GOT3 (cell line): ENCODE data around the gene PRICKLE2.

ENCODE experiments used
- DNase-seq: peaks from one replicate; lab custom pipeline; 2025; ENCODE audit warnings: mixed read lengths; lab: John Stamatoyannopoulos, UW

The PRICKLE2 gene

DNA sequence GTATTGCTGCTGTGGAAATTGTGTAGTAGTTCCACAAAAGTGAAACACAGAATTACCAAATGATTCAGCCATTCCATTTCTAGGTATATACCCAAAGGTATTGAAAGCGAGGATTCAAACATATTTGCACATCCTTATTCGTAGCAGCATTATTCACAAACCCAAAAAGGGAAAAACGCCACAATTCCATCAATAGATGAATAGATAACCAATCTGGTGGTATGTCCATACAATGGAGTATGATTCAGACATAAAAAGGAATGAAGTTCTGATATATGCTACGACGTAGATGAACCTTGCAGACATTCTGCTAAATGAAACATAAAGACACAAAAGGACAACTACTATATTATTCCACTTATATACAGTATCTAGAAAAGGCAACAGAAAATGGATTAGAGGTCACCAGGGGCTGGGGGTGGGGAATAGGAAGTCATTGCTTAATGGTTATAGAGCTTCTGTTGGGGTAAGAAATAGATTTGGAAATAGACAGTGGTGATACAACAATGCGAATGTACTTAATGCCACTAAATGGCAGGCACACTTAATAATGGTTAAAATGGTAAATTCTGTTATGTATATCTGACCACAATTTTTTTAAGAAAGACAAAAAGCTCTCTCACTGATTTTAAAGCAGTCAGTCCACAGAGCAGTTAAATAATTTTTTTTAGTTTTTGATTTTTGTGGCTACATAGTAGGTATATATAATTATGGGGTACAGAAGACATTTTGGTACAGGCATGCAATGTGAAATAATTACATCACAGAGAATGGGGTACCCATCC, 150.2 kb downstream of the PRICKLE2 start:
- no peak for DNase-seq

DNA sequence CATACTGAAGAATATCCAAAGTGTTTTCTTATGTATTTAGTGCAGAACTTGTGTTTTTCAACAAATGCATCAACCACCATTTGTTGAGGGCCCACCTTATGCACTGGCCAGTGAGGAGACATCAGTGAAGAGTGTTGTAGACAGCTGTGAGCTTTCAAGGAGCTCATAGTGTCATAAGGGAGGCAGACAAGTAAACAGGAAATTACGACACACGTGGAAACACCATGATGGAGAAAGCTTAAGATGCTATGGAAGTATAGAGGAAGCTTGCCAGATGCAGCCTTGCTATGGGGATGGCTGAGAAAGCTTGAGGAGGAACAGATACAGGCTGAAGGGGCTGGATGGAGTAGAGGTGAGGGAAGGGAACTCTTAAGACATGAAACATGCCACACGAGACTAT, 151.2 kb downstream of the PRICKLE2 start:
- no peak for DNase-seq

DNA sequence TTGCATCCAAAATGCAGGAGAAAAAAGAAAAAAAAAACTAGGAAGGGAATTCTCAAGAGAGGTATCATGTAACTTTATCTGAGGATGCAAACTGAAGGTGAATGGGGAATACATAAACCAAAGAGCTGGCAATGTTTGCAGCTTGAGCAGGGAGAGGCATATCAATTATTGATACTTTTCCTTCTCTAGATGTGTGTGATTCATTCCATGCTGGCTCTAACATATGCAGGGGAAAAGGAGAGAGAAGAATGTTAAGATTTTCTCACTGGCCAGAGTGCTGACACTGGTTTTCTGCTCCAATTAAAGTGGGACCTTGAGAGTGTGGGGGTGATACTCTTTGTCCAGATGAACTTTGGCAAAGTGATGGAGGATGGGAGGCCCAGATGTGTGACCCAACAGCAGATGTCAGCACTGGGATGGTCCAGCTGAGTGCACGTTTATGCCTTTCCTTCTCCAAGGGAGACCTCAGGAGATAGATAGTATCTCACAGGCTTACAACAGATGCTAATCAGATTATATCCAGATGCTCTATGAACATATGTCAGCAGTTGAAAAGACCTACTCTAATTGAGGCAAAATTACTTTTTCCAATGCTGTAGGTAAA, 152.0 kb downstream of the PRICKLE2 start:
- no peak for DNase-seq

DNA sequence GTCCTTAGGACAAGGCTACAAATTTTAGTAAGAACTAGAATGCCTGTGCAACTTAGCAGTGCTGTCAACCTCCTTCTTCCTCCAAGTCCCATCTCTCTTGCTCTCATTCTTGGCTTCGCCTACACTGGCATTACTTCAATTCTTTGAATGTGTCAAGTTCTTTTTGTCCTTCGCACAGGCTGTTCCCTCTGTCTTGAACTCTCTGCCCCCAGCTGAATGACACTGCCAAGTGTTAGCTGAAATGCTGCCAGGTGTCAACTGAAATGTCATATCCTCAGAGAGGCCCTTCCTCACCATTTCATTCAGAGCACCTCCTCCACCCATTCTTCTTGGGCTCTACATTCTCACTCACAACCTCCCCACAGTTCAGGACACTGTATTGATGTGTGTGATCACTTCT, 153.1 kb downstream of the PRICKLE2 start:
- DNase-seq, result no peak

DNA sequence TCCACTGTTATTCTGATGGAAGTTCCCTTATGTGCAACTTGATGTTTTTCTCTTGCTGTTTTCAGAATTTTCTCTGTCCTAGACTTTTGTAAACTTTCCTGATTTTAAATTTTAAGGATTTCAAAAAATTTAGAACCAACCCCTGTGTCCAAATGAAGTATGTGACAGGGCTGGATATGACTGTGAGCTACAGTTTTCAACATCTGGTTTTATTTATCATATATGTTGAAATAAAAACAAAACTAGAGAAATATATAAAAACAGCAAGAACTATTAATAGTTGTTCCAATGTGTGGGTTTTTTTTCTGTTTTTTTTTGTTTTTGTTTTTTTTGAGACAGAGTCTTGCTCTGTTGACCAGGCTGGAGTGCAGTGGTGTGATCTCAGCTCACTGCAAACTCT, 154.6 kb downstream of the PRICKLE2 start:
- DNase-seq, result no peak

DNA sequence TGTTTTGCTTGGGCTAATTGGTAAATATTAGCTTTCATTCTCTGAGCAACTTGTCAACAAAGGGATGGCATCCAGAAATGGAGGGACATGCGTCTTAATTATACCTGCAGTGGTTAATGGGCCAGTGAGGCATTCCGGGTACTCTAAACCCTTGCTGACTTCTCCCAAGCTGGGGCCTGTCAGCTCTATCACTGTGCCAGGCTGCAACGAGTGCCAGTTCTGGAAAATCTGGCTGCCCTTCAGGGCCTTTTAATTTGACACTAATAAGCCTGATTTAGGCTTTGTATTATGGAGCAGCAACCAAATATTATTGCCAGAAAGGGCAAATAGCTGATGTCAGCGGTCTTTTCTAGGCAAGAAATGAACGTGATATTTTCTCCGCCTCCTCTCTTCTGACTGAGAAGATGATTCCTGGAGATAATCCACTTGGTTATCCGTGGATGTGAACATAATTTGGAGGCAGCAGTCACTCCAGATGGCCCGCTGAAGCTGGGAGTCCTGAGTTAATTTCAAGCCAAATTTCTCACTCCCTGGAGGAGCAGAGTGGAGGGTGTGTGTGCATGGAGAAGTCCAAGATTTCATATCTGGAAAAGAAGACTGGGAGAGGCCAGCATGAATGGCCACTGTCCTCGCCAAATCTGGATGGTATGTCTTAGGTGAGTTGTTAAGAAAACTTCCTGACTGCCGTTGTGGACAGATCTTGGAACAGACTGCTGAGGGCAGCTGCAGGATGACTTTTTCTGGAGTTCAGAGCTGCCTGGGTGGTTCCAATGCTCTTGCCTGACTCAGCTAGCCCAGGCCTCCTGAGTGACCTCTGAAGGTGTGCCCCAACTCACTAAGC, 157.5 kb downstream of the PRICKLE2 start:
- DNase-seq, result no peak

GRCh38 chr3:64064804-64065203, 160.5 kb downstream of the PRICKLE2 start:
- no peak for DNase-seq

- no peak for DNase-seq
Measured at GRCh38 chr3:64063983-64064438, 161.3 kb downstream of the PRICKLE2 start.

DNA sequence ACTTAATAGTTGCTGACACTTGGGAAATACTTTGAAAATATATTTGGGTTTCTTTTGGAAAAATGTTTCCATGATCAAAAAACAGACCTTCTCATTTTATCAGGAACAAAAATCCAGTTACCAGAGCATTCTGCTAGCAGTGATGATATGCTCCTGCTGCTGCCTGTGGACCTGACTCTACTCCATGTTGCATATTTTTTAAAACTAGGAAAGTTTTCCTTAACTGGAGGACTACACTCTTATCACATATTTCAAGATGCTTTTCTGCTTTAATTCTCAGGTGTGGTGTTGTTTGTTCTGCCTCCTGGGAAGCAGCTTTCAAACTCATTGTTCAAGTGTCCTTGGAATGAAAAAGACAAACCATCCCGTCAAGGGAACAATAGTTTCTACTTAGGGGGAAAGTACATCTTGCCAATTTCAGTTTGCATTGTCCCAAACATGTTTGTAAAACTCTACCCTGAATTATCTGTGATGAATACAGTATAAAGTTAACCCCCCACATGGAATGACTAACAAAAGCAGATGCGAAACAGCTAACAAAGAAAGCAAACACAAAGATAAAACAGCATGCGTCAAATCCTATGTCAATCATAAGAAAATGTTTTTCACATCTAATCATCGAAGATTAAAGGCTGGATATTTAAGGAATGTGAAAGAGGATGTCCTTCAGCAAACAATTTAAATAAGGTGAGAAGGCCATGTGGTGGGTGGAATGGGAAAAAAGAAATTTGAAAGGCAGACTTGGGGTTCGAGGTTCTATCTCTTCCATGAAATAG, 161.9 kb downstream of the PRICKLE2 start:
- DNase-seq, result no peak

GRCh38 chr3:64061628-64062027, 163.6 kb downstream of the PRICKLE2 start:
- no peak for DNase-seq

GRCh38 chr3:64059484-64060175, 165.6 kb downstream of the PRICKLE2 start:
- DNase-seq, result no peak

DNA sequence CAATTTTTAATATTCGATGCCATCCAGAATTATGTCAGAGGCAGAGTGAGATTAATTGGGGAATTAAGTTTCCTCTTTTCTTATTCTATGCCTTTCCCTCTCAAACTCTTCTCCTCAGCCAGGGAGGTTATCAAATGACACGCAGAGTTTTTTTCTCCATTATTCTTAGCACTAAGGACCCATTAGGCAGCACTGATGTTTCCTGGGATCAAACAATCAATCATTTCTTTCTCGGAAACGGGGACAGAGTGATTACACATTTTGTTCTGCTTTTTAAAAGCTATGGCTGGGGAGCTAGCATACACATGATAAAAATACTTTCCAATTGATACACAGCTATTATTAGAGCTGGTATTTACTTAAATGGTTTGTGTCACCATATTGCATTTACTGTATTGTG, 166.7 kb downstream of the PRICKLE2 start:
- no peak for DNase-seq

- DNase-seq, result no peak
Measured at GRCh38 chr3:64057231-64057630, 168.0 kb downstream of the PRICKLE2 start.

DNA sequence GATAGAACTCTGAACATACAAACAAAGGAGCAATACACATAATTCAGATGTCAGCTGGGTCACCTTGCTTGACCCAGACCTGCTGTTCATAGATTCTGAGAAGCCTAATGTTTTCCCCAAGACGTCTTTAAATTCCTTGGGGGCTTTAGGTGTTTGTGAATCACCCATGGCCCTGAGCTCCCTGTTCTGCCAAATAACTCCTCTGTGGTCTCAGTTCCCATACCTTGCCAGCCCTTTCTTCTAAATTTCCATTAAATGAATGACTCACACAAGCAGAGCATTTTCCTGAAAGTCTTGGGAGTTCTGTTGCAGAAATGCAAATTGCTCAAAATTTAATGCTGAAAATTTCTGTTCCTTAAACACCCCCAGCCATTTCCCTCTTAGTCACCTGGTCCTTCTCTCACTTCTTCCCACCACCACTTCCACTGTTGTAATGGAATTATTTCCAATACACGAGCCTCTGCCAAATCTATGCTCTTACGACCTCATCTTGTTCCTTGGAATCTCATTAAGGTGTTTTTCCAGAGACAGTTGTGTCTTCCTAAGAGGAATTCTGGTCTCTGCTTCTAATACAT, 168.6 kb downstream of the PRICKLE2 start:
- no peak for DNase-seq

GRCh38 chr3:64055076-64055475, 170.2 kb downstream of the PRICKLE2 start:
- no peak for DNase-seq

DNA sequence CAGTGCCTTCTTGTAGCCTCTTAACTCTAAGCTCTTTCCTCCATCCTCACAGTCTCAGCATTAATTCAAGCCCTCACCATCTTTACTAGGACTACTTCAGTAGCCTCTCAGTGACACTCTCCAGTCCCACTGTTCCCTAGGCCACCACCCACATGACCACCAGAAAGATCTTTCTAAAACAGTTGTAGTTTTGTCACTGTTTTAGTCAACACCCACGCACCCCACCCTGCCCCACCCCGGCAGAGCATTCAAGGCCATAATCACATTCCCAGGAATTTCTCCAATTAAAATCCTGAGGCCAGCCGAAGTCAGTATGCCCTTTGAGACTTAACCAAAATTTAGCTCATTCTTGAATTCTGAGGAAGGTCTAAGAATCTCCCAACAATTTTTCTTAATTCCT, 170.8 kb downstream of the PRICKLE2 start:
- DNase-seq, result no peak

GRCh38 chr3:64053581-64053980, 171.7 kb downstream of the PRICKLE2 start:
- DNase-seq, result no peak

DNA sequence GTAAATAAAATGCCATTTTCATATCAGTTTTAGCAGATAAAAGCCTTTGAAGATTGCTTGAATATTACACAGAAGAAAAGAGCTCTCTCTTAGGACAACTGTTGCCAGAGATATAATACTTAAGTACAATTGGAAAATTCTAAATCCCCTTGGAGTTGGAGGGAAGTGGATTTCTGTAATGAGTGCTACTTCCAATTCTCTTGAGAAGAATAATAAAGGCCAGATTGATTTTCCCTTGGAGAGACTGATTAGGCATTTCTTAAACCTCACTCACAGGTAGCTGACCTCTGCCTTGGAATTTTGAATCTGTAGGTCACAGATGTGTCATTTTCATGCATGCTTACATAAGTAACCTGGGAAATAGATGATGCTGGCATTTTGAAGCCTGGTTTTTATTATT, 172.1 kb downstream of the PRICKLE2 start:
- no peak for DNase-seq

DNA sequence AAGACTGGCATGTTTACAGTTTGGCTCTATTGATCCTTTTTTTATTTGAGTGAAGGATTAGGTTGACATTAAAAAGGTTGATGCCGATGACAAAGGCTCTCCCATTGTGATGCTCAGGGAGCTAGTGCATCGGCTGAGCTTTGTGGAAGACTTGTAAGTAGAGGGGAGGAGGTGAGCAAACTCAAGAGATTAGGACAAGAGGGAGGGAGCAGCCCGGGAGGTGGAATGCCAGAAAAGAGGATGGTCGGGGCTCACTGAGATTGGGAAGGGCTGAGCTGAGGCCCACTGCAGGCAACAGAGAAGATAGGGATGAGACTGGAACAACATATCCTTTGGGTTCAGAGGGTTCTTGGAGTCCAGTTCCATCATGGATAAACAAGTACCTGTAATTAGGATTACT, 175.4 kb downstream of the PRICKLE2 start:
- no peak for DNase-seq

GRCh38 chr3:64049136-64049535, 176.1 kb downstream of the PRICKLE2 start:
- no peak for DNase-seq

DNA sequence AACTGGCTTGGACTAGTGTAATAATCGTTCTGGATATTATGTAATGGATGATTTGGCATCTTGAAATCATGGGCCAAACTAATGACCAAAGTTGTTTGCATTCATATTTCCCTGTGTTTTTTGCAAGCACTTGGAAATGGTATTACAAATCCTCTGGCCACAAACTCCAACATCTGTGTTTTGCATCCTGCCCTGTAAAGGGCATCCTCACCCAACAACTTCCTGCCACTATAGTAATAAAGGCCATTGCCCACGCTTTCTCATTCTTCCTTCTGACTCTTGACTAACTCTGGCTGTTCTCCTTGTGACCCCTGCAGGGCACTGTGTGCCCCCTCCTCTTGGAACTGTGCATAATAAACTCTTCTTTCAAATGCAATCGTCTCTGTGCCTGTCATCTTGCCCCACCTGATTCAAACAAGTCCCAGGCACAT, 176.6 kb downstream of the PRICKLE2 start:
- no peak for DNase-seq
